GM23338 (cell line): ENCODE data around the gene PLAAT1.

Experiments used
- CREB1 ChIP-seq: fragments of 250-450 bp; sonication (Bioruptor Pico); IDR thresholded peaks from 2 replicates; pipeline ENCODE4 v1.5.0; 2020; ENCODE audit warnings: low read depth, mild to moderate bottlenecking, moderate library complexity
- EZH2 ChIP-seq: fragments of 200-600 bp; sonication (generic); IDR thresholded peaks from one replicate; pipeline ENCODE4 v1.8.0; 2017; ENCODE audit warnings: antibody characterized with exemption, mild to moderate bottlenecking, low read depth; ENCODE audit not compliant: unreplicated experiment
- EZH2phosphoT487 ChIP-seq: fragments of 200-600 bp; sonication (generic); IDR thresholded peaks from one replicate; pipeline ENCODE4 v1.8.1; 2018; ENCODE audit warnings: antibody characterized with exemption; ENCODE audit not compliant: unreplicated experiment
- JUNB ChIP-seq: IDR thresholded peaks from one replicate; pipeline ENCODE4 v1.6.1; 2016; ENCODE audit warnings: antibody characterized with exemption; ENCODE audit not compliant: unreplicated experiment
- TF ChIP-seq, protein P1 (sequence below), 2 experiments: fragments of 200-600 bp in 1 of 2; sonication (generic) in 1 of 2; conservative IDR thresholded peaks; 2 replicates each; pipeline versions ENCODE4 v1.5.1 to v1.6.1; 2016 to 2017; ENCODE audit warnings: antibody characterized with exemption in 2 of 2, low read depth in 2 of 2, mild to moderate bottlenecking in 2 of 2, moderate library complexity in 1 of 2

DNA sequence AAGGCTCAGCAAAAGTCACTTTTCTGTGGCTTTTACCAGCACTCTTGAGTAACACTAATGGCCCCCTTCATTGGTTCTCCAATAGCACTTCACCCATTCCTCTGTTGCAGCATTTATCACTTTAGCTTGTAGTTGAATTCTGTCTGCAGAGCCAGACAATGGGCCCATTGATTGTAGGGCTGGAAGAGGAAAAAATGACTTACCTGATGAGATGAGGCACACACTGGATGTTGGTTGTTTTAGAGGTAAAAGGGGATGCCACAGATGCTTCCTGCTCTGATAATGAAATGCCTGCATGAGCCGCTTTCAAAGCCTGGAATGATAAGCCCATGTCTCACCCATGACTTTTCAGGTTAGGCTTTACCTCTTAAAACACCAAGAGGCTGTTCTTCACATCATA, 64.3 kb downstream of the PLAAT1 start:
- TF ChIP-seq EZH2 (no peak), JUNB (no peak), EZH2phosphoT487 (no peak), CREB1 (CRISPR knock-in tag) (no peak)
- TF ChIP-seq, protein P1, sequence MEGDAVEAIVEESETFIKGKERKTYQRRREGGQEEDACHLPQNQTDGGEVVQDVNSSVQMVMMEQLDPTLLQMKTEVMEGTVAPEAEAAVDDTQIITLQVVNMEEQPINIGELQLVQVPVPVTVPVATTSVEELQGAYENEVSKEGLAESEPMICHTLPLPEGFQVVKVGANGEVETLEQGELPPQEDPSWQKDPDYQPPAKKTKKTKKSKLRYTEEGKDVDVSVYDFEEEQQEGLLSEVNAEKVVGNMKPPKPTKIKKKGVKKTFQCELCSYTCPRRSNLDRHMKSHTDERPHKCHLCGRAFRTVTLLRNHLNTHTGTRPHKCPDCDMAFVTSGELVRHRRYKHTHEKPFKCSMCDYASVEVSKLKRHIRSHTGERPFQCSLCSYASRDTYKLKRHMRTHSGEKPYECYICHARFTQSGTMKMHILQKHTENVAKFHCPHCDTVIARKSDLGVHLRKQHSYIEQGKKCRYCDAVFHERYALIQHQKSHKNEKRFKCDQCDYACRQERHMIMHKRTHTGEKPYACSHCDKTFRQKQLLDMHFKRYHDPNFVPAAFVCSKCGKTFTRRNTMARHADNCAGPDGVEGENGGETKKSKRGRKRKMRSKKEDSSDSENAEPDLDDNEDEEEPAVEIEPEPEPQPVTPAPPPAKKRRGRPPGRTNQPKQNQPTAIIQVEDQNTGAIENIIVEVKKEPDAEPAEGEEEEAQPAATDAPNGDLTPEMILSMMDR (conservative IDR thresholded peaks at IDR 0.05; ENCODE audit: low read depth in 2 of 2) = no peak
